NCI-H1092 (cell line): ENCODE measurements around the gene ERCC4.
"Not testable (repeated sequence)": the region's sequence is repeated elsewhere in the genome, so short reads cannot be mapped to it uniquely, and the experiment has no call there.

Experiments used
- DNase-seq: peaks from one replicate; lab custom pipeline; 2025; lab: John Stamatoyannopoulos, UW

The ERCC4 gene

GRCh38 chr16:13919683-13920509 lies at the start of gene ERCC4:
ERCC4 (plus strand) TSS chr16:13920154; CDS start chr16:13920166, 12 bp downstream.
- peak; percentile 100 for DNase-seq

GRCh38 chr16:13873835-13874438 lies 46.0 kb upstream of the ERCC4 start:
- peak; percentile 14 for DNase-seq

GRCh38 chr16:13875614-13876284 lies 44.2 kb upstream of the ERCC4 start:
- no peak for DNase-seq

- no peak for DNase-seq
Observed at GRCh38 chr16:13883276-13883675, 36.7 kb upstream of the ERCC4 start.

GRCh38 chr16:13883881-13884280 lies 36.1 kb upstream of the ERCC4 start:
- DNase-seq, result no peak

- no peak for DNase-seq
Observed at GRCh38 chr16:13885700-13886099, 34.3 kb upstream of the ERCC4 start.

- DNase-seq, result no peak
Observed at GRCh38 chr16:13886608-13887007, 33.3 kb upstream of the ERCC4 start.

- DNase-seq, result not testable (repeated sequence)
Observed at GRCh38 chr16:13889323-13889722, 30.6 kb upstream of the ERCC4 start.

- no peak for DNase-seq
Observed at GRCh38 chr16:13892301-13892700, 27.7 kb upstream of the ERCC4 start.

GRCh38 chr16:13895516-13895915 lies 24.4 kb upstream of the ERCC4 start:
- DNase-seq, result no peak

- DNase-seq, result no peak
Observed at GRCh38 chr16:13896543-13897182, 23.3 kb upstream of the ERCC4 start.

GRCh38 chr16:13897806-13898205 lies 22.1 kb upstream of the ERCC4 start:
- DNase-seq, result no peak

- no peak for DNase-seq
Observed at GRCh38 chr16:13898233-13898632, 21.7 kb upstream of the ERCC4 start.

- DNase-seq, result no peak
Observed at GRCh38 chr16:13902052-13902451, 17.9 kb upstream of the ERCC4 start.

- DNase-seq, result no peak
Observed at GRCh38 chr16:13902677-13903076, 17.3 kb upstream of the ERCC4 start.

GRCh38 chr16:13904179-13904691 lies 15.7 kb upstream of the ERCC4 start:
- DNase-seq, result no peak

- not testable (repeated sequence) for DNase-seq
Observed at GRCh38 chr16:13904822-13905221, 15.1 kb upstream of the ERCC4 start.

GRCh38 chr16:13906168-13907089 lies 13.5 kb upstream of the ERCC4 start:
- DNase-seq, result no peak

- no peak for DNase-seq
Observed at GRCh38 chr16:13907431-13907830, 12.5 kb upstream of the ERCC4 start.

GRCh38 chr16:13909069-13909468 lies 10.9 kb upstream of the ERCC4 start:
- DNase-seq, result no peak

GRCh38 chr16:13909872-13910303 lies 10.1 kb upstream of the ERCC4 start:
- no peak for DNase-seq
